Keratinocyte (primary cell): Measurements from ENCODE around the gene LHX5.

Experiments
- EZH2 ChIP-seq: IDR thresholded peaks from one replicate; pipeline ENCODE4 v1.6.1; 2012; ENCODE audit warnings: inconsistent platforms, mild to moderate bottlenecking, low read length, moderate library complexity
- TF ChIP-seq, protein P1 (sequence below), 3 experiments: IDR thresholded peaks in 1 of 3; conservative IDR thresholded peaks in 1 of 3; optimal IDR thresholded peaks in 1 of 3; 2 replicates in 2 of 3; 3 replicates in 1 of 3; pipeline versions ENCODE3 to v1.5.1; 2011; ENCODE audit warnings: low read length in 3 of 3, mild to moderate bottlenecking in 3 of 3, moderate library complexity in 2 of 3, control low read depth in 1 of 3, inconsistent platforms in 1 of 3; ENCODE audit not compliant: insufficient read depth in 2 of 3; ENCODE audit errors: extremely low read depth in 1 of 3

DNA sequence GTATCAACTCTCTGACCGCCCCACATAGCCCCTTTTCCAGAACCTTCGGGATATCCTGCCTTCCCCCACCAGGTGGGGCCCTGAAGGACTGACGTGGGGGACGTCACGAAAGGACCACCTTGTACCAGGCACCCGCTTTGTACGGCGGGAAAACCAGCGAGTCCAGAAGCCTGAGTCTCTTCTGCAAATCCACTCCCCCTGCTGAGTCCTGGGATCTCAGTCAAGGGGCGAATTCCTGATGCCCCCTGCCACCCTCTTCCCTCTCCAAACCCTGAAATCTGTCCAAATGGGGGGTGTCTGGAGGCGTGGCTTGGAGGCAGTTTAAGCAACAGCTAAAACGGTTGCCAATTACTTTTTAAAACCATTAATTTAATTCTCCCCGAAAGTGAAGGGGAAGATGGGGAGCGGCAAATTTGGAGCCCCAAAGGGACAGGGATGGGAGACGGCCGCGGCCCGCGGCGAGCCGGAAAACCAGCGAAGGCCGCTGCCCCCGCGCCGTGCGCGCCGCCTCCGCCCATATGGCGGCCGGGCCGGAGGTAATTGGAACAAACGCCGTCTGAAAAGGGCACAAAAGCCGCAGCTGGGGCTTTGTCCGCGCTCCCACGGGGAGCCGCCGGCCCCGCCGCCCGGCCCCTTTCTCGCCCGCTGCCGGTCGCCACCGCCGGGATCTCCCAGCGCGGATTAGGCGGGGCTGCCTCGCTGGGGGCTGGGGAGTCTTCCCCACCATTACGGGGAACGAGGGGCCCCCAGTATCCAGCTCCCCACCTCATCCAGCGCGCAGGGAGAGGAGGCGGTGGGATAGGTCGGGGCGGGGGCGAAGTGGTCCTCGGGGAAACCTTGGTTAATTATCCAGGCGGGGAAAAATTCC, 6.6 kb downstream of the LHX5 start:
- TF ChIP-seq, protein P1, sequence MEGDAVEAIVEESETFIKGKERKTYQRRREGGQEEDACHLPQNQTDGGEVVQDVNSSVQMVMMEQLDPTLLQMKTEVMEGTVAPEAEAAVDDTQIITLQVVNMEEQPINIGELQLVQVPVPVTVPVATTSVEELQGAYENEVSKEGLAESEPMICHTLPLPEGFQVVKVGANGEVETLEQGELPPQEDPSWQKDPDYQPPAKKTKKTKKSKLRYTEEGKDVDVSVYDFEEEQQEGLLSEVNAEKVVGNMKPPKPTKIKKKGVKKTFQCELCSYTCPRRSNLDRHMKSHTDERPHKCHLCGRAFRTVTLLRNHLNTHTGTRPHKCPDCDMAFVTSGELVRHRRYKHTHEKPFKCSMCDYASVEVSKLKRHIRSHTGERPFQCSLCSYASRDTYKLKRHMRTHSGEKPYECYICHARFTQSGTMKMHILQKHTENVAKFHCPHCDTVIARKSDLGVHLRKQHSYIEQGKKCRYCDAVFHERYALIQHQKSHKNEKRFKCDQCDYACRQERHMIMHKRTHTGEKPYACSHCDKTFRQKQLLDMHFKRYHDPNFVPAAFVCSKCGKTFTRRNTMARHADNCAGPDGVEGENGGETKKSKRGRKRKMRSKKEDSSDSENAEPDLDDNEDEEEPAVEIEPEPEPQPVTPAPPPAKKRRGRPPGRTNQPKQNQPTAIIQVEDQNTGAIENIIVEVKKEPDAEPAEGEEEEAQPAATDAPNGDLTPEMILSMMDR (optimal IDR thresholded peaks at IDR 0.05 in 1 of 3, IDR thresholded peaks at IDR 0.05 in 1 of 3, conservative IDR thresholded peaks at IDR 0.05 in 1 of 3; ENCODE audit: extremely low read depth in 1 of 3, insufficient read depth in 2 of 3, low read length in 3 of 3) = peak in 1 of 3 experiments; percentile 7
- peak; percentile 58 for TF ChIP-seq EZH2
